Ovary (tissue), 3 donors: Measurements from ENCODE around the gene DERL2.

Experiments used
- EP300 ChIP-seq: sonication (generic); formaldehyde crosslinking; IDR thresholded peaks from one replicate; pipeline ENCODE4 v1.6.1; 2017; ENCODE audit warnings: antibody characterized with exemption
- TF ChIP-seq, protein P1 (sequence below), 3 donors: fragments of 450-650 bp in 2 of 3; fragments of 200-600 bp in 1 of 3; IDR thresholded peaks; one replicate each; pipeline versions ENCODE4 v1.5.1 to v1.8.0; 2016 to 2022; ENCODE audit warnings: antibody characterized with exemption in 3 of 3, mild to moderate bottlenecking in 1 of 3
- donor health status: DM: no; HTN: no; CAD: no.

DNA sequence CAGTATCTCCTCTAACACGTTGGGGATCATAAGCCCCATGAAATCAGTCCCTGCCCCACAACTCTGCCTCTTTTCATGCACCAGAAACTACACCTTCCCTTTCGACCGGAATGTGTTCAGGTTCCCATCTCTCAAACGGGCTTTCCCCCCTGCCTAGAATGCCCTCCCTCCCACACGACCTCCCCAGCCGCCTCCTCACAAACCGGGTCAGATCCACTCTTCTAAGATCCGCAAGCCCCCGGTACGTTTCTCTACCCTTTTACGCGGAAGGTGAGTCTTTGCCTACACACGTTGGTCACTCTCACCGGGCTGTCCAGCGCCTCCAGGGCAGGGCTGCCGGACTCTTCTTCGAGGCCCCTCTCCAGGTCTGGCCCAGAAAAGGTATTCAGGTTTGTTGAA lies 17.9 kb downstream of the DERL2 start:
- TF ChIP-seq, protein P1, sequence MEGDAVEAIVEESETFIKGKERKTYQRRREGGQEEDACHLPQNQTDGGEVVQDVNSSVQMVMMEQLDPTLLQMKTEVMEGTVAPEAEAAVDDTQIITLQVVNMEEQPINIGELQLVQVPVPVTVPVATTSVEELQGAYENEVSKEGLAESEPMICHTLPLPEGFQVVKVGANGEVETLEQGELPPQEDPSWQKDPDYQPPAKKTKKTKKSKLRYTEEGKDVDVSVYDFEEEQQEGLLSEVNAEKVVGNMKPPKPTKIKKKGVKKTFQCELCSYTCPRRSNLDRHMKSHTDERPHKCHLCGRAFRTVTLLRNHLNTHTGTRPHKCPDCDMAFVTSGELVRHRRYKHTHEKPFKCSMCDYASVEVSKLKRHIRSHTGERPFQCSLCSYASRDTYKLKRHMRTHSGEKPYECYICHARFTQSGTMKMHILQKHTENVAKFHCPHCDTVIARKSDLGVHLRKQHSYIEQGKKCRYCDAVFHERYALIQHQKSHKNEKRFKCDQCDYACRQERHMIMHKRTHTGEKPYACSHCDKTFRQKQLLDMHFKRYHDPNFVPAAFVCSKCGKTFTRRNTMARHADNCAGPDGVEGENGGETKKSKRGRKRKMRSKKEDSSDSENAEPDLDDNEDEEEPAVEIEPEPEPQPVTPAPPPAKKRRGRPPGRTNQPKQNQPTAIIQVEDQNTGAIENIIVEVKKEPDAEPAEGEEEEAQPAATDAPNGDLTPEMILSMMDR (IDR thresholded peaks at IDR 0.05): no peak
- no peak for TF ChIP-seq EP300
